ENCODE results near the gene GTF2I. TPM values are rescaled to one million over a fixed set of nuclear protein-coding genes. Genes with fewer than 3 reads are reported as not detected.

Gene GTF2I
- total and polyA plus RNA-seq, 4 donors: 27.4 to 97.9 (median 65.8) TPM

DNA sequence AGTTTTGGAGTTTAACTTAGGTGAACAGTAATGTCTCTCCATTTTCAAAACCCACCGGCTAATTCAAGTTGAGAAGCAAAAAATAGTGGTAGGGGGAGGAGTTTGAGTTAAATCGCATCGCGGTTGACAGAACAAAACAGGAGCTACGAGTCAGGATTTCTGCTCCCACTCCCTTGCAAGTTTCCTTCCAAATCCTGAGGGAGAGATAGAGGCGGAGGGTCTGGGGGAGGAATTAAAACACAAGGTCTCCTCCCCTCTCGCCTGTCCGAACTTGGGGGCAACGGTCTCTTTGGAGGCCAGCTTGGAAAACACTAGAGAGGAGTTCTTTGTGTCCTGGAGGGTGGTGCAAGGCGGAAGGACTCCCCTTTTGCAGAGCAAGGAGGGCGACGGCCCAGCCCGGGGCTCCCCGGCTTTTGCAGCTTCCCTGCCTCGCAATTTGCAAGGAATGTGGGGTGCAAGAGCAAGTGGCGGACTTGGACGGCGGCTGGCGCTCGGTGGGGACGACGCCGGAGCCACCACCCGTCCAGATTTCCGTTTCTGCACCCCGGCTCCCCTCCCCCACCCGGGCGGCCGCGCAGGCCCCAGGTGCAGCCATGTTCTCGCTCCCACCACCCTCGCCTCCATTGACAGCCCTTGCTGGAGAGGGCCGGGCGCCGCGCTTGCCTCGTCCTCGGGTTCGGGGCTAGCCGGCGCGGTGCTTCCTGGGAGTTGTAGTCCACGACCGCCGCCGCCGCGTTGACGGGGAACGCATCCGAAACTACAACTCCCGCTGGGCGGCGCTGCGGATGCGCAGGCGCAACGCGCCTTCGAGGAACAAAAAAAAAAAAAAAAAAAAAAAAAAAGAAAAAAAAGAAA is 454 bp upstream of the GTF2I start:
- Histone ChIP-seq H3K9me3 (ENCODE audit: control insufficient read depth in 4 of 4, low read length in 3 of 4) (no peaks in the 10 kb centered on the region), H3K27me3 (ENCODE audit: control insufficient read depth in 4 of 4, insufficient read depth in 4 of 4, low read length in 3 of 4) (no peaks in the 10 kb centered on the region), H3K4me3 (ENCODE audit: low read depth in 1 of 3, low read length in 3 of 3) (peak overlapping the region; percentile 78 to 100 (median 91)), H3K27ac (ENCODE audit: low read depth in 1 of 2, low read length in 2 of 2) (peak overlapping the region; percentile 99), H3K4me1 (ENCODE audit: control insufficient read depth in 4 of 4, insufficient read depth in 4 of 4, low read length in 3 of 4) (peaks cover 22 to 61% (median 43%) of the 10 kb centered on the region in 4 donors), H3K9ac (ENCODE audit: low read depth in 1 of 2, low read length in 2 of 2) (peak overlapping the region; percentile 84 to 87), H3K36me3 (ENCODE audit: control insufficient read depth in 4 of 4, insufficient read depth in 3 of 4, low read depth in 1 of 4, low read length in 3 of 4) (no peaks in the 10 kb centered on the region)
- TF ChIP-seq EGR1 (IDR thresholded peaks at IDR 0.05; ENCODE audit: low read depth in 2 of 2) (no peak), HNF4G (IDR thresholded peaks at IDR 0.05) (no peak), JUND (IDR thresholded peaks at IDR 0.05) (no peak), GABPA (IDR thresholded peaks at IDR 0.05 in 1 of 2, conservative IDR thresholded peaks at IDR 0.05 in 1 of 2) (no peak), TAF1 (conservative IDR thresholded peaks at IDR 0.05) (peak; percentile 91), HNF4A (conservative IDR thresholded peaks at IDR 0.05) (no peak), MAX (IDR thresholded peaks at IDR 0.05) (no peak), FOXA1 (IDR thresholded peaks at IDR 0.05) (no peak), RXRA (IDR thresholded peaks at IDR 0.05) (peak in 1 of 2 donors; percentile 18), RAD21 (IDR thresholded peaks at IDR 0.05) (peak; percentile 22 to 25), FOXA2 (IDR thresholded peaks at IDR 0.05) (no peak), NR2F2 (IDR thresholded peaks at IDR 0.05) (no peak), REST (IDR thresholded peaks at IDR 0.05) (peak; percentile 46), YY1 (IDR thresholded peaks at IDR 0.05) (peak; percentile 98), SP1 (IDR thresholded peaks at IDR 0.05) (peak; percentile 59)
- TF ChIP-seq, protein P1, sequence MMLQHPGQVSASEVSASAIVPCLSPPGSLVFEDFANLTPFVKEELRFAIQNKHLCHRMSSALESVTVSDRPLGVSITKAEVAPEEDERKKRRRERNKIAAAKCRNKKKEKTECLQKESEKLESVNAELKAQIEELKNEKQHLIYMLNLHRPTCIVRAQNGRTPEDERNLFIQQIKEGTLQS (IDR thresholded peaks at IDR 0.05): no peak
- TF ChIP-seq, protein P2, sequence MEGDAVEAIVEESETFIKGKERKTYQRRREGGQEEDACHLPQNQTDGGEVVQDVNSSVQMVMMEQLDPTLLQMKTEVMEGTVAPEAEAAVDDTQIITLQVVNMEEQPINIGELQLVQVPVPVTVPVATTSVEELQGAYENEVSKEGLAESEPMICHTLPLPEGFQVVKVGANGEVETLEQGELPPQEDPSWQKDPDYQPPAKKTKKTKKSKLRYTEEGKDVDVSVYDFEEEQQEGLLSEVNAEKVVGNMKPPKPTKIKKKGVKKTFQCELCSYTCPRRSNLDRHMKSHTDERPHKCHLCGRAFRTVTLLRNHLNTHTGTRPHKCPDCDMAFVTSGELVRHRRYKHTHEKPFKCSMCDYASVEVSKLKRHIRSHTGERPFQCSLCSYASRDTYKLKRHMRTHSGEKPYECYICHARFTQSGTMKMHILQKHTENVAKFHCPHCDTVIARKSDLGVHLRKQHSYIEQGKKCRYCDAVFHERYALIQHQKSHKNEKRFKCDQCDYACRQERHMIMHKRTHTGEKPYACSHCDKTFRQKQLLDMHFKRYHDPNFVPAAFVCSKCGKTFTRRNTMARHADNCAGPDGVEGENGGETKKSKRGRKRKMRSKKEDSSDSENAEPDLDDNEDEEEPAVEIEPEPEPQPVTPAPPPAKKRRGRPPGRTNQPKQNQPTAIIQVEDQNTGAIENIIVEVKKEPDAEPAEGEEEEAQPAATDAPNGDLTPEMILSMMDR (IDR thresholded peaks at IDR 0.05; ENCODE audit: low read depth, low read length, missing input control): peak; percentile 19
- TF ChIP-seq, protein P3, sequence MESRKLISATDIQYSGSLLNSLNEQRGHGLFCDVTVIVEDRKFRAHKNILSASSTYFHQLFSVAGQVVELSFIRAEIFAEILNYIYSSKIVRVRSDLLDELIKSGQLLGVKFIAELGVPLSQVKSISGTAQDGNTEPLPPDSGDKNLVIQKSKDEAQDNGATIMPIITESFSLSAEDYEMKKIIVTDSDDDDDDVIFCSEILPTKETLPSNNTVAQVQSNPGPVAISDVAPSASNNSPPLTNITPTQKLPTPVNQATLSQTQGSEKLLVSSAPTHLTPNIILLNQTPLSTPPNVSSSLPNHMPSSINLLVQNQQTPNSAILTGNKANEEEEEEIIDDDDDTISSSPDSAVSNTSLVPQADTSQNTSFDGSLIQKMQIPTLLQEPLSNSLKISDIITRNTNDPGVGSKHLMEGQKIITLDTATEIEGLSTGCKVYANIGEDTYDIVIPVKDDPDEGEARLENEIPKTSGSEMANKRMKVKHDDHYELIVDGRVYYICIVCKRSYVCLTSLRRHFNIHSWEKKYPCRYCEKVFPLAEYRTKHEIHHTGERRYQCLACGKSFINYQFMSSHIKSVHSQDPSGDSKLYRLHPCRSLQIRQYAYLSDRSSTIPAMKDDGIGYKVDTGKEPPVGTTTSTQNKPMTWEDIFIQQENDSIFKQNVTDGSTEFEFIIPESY (IDR thresholded peaks at IDR 0.05): no peak
- peak; percentile 97 for DNase-seq (ENCODE audit: low spot score)
- WGBS: under 1% methylated on average over 60 of the region's 60 CpGs
